Trophoblast cell (in vitro differentiated cells and primary cell): Measurements from ENCODE around the gene CRYBG1.

Source experiments
- DNase-seq, 2 donors: peaks; one replicate each; pipeline ENCODE4 v3.0.0-alpha.2; 2016
- H2AFZ ChIP-seq: 2 replicates; pipeline ENCODE4 v1.6.1; 2013; ENCODE audit warnings: low read length, moderate library complexity, mild to moderate bottlenecking; ENCODE audit not compliant: insufficient read depth, poor library complexity
- H2AK5ac ChIP-seq: 2 replicates; pipeline ENCODE4 v1.6.1; 2013; ENCODE audit warnings: mild to moderate bottlenecking, low read length
- H2BK120ac ChIP-seq: 2 replicates; pipeline ENCODE4 v1.6.1; 2013; ENCODE audit warnings: low read length, mild to moderate bottlenecking, moderate library complexity; ENCODE audit not compliant: insufficient read depth, poor library complexity
- H2BK12ac ChIP-seq: 2 replicates; pipeline ENCODE4 v1.6.1; 2013; ENCODE audit warnings: mild to moderate bottlenecking, low read length, moderate library complexity
- H2BK5ac ChIP-seq: 2 replicates; pipeline ENCODE4 v1.6.1; 2013; ENCODE audit warnings: low read length, low read depth, moderate library complexity, mild to moderate bottlenecking; ENCODE audit not compliant: poor library complexity
- H3K14ac ChIP-seq: 2 replicates; pipeline ENCODE4 v1.6.1; 2013; ENCODE audit warnings: mild to moderate bottlenecking, low read length
- H3K18ac ChIP-seq: 2 replicates; pipeline ENCODE4 v1.6.1; 2013; ENCODE audit warnings: mild to moderate bottlenecking, low read length
- H3K23ac ChIP-seq: 2 replicates; pipeline ENCODE4 v1.6.1; 2013; ENCODE audit warnings: low read length
- H3K27ac ChIP-seq: 2 replicates; pipeline ENCODE4 v1.5.1; 2013; ENCODE audit warnings: low read depth, mild to moderate bottlenecking, inconsistent platforms, low read length, moderate library complexity
- H3K27me3 ChIP-seq: 2 replicates; pipeline ENCODE4 v1.6.1; 2013; ENCODE audit warnings: inconsistent platforms, mild to moderate bottlenecking, low read length, moderate library complexity; ENCODE audit not compliant: insufficient read depth
- H3K36me3 ChIP-seq, 2 experiments: 1 replicate in 1 of 2; 2 replicates in 1 of 2; pipeline ENCODE4 v1.6.1; 2013; ENCODE audit warnings: low read length in 2 of 2, mild to moderate bottlenecking in 2 of 2, moderate library complexity in 1 of 2; ENCODE audit not compliant: insufficient read depth in 2 of 2, control insufficient read depth in 1 of 2
- H3K4ac ChIP-seq: 2 replicates; pipeline ENCODE4 v1.6.1; 2013; ENCODE audit warnings: low read depth, mild to moderate bottlenecking, low read length, moderate library complexity
- H3K4me1 ChIP-seq, 2 experiments: 1 replicate in 1 of 2; 2 replicates in 1 of 2; pipeline ENCODE4 v1.6.1; 2013; ENCODE audit warnings: low read length in 2 of 2, mild to moderate bottlenecking in 2 of 2, moderate library complexity in 1 of 2; ENCODE audit not compliant: insufficient read depth in 2 of 2, control insufficient read depth in 1 of 2
- H3K4me2 ChIP-seq: 2 replicates; pipeline ENCODE4 v1.6.1; 2013; ENCODE audit warnings: inconsistent platforms, mild to moderate bottlenecking, low read length, moderate library complexity
- H3K4me3 ChIP-seq: 2 replicates; pipeline ENCODE4 v1.5.1; 2013; ENCODE audit warnings: mild to moderate bottlenecking, low read depth, low read length, inconsistent platforms
- H3K79me1 ChIP-seq: one replicate; pipeline ENCODE4 v1.6.1; 2013; ENCODE audit warnings: low read length
- H3K79me2 ChIP-seq: 2 replicates; pipeline ENCODE4 v1.6.1; 2013; ENCODE audit warnings: low read length, mild to moderate bottlenecking; ENCODE audit not compliant: control insufficient read depth, insufficient read depth, poor library complexity
- H3K9ac ChIP-seq: 2 replicates; pipeline ENCODE4 v1.6.1; 2013; ENCODE audit warnings: mild to moderate bottlenecking, low read length
- H3K9me3 ChIP-seq: 2 replicates; pipeline ENCODE4 v1.6.1; 2013; ENCODE audit warnings: low read depth, mild to moderate bottlenecking, control low read depth, inconsistent platforms, low read length; ENCODE audit not compliant: insufficient read depth
- H4K12ac ChIP-seq: 2 replicates; pipeline ENCODE4 v1.6.1; 2013; ENCODE audit warnings: low read depth, mild to moderate bottlenecking, low read length, moderate library complexity
- H4K8ac ChIP-seq: 2 replicates; pipeline ENCODE4 v1.6.1; 2013; ENCODE audit warnings: low read depth, mild to moderate bottlenecking, low read length, moderate library complexity
- H4K91ac ChIP-seq: one replicate; pipeline ENCODE4 v1.6.1; 2013; ENCODE audit warnings: low read depth, mild to moderate bottlenecking, low read length, moderate library complexity
- WGBS: extraction: QIAGEN DNeasy Blood & Tissue Kit; methylation state at CpG from one replicate; pipeline ENCODE4 v1.1.7; 2013; ENCODE audit warnings: missing lambda C conversion rate; ENCODE audit not compliant: insufficient read length, insufficient coverage; ENCODE audit errors: extremely low coverage; 5-methylcytosine and 5-hydroxymethylcytosine counted together

The CRYBG1 gene

DNA sequence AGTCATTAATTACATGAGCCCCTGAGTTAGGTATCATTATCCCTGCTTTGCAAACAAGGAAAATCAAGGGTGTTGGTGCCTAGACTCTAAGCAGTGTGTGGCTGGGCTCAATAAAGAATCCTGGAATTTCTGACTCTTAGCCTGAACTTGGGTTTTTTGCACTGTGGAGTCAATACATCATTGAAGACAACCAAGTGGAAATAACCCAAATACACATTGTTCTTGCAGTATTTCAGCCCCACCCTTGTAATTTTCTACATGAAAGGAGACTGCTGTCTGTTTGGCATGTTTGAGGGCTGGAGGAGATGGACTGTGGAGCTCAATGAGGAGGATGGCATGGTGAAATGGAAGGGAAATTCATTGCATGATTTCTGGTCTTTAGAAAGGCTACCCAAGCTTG is 110.3 kb downstream of the CRYBG1 start:
- no peak overlapping the region for H3K9ac ChIP-seq
- H2AFZ ChIP-seq, result no peak overlapping the region
- H3K23ac ChIP-seq, result no peak overlapping the region
- no peaks in the 10 kb centered on the region for H3K79me1 ChIP-seq
- no peak for DNase-seq
- no peak overlapping the region for H3K27ac ChIP-seq
- H3K14ac ChIP-seq, result no peak overlapping the region
- no peaks in the 10 kb centered on the region for H3K4me1 ChIP-seq
- H2AK5ac ChIP-seq, result no peak overlapping the region
- no peak overlapping the region for H4K91ac ChIP-seq
- H2BK120ac ChIP-seq, result no peak overlapping the region
- H3K4me2 ChIP-seq, result no peak overlapping the region
- no peak overlapping the region for H3K4ac ChIP-seq
- H3K36me3 ChIP-seq, result no peaks in the 10 kb centered on the region
- H3K79me2 ChIP-seq, result no peaks in the 10 kb centered on the region
- no peak overlapping the region for H4K8ac ChIP-seq
- H3K9me3 ChIP-seq, result no peaks in the 10 kb centered on the region
- H2BK12ac ChIP-seq, result no peak overlapping the region
- no peak overlapping the region for H2BK5ac ChIP-seq
- no peaks in the 10 kb centered on the region for H3K27me3 ChIP-seq
- H3K18ac ChIP-seq, result no peak overlapping the region
- no peak overlapping the region for H3K4me3 ChIP-seq
- H4K12ac ChIP-seq, result no peak overlapping the region

DNA sequence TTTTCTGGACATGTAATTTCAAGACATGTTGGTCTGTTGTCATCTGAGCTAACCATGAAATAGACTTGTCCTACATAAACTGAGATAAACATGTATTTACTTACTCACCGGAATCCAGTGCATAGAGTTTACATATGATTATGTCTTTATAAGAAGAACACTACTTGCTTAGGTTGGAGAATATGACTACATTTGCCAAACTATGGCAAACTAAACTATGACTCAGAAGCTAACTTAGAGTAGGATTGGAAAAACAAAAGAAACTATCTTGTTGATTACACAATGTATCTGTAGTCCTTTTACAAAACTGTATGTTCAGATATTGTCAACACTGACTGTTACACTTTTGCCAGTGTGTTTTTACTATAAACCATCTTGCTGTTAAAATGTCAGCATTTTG is 113.3 kb downstream of the CRYBG1 start:
- Histone ChIP-seq H3K4me1 (no peaks in the 10 kb centered on the region), H4K12ac (no peak overlapping the region), H3K27ac (no peak overlapping the region), H2AK5ac (no peak overlapping the region), H4K8ac (no peak overlapping the region), H2BK5ac (no peak overlapping the region), H2BK120ac (no peak overlapping the region), H3K27me3 (no peaks in the 10 kb centered on the region), H3K4me3 (no peak overlapping the region), H3K79me2 (no peaks in the 10 kb centered on the region), H2BK12ac (no peak overlapping the region), H3K18ac (no peak overlapping the region), H3K14ac (no peak overlapping the region), H2AFZ (no peak overlapping the region), H3K4ac (no peak overlapping the region), H3K23ac (no peak overlapping the region), H3K79me1 (no peaks in the 10 kb centered on the region), H3K9me3 (no peaks in the 10 kb centered on the region), H4K91ac (no peak overlapping the region), H3K36me3 (no peaks in the 10 kb centered on the region), H3K4me2 (no peak overlapping the region), H3K9ac (no peak overlapping the region)
- WGBS, result no CpG with 5 or more reads among the region's 1 CpG
- DNase-seq, result no peak

DNA sequence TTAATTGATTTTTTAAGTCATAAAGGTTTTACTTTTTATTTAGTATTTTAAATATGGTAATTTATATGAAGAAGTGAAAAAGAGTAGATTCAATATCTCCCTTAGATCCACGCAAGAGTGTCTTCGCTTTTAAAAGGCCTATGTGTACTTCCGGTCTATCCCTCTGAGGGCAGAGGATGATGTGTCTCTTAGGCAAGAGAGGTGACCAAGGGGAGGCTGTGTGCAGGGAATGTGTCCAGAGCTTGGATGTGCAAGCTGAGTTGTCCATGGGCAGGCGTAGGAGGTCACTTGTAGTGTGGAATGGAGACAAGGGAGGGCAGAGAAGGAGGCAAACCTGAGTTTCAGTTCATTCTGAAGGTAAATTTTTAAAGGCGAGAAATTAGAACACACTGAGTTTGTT is 113.9 kb downstream of the CRYBG1 start:
- Histone ChIP-seq H3K23ac (no peak overlapping the region), H3K4ac (no peak overlapping the region), H3K4me1 (no peaks in the 10 kb centered on the region), H2AFZ (no peak overlapping the region), H3K27me3 (no peaks in the 10 kb centered on the region), H3K14ac (no peak overlapping the region), H2BK5ac (no peak overlapping the region), H3K4me2 (no peak overlapping the region), H2AK5ac (no peak overlapping the region), H3K27ac (no peak overlapping the region), H4K91ac (no peak overlapping the region), H2BK12ac (no peak overlapping the region), H4K12ac (no peak overlapping the region), H3K18ac (no peak overlapping the region), H3K79me2 (no peaks in the 10 kb centered on the region), H3K36me3 (no peaks in the 10 kb centered on the region), H2BK120ac (no peak overlapping the region), H3K4me3 (no peak overlapping the region), H3K9me3 (no peaks in the 10 kb centered on the region), H4K8ac (no peak overlapping the region), H3K9ac (no peak overlapping the region), H3K79me1 (no peaks in the 10 kb centered on the region)
- DNase-seq, result no peak
- WGBS, result no CpG with 5 or more reads among the region's 5 CpGs

DNA sequence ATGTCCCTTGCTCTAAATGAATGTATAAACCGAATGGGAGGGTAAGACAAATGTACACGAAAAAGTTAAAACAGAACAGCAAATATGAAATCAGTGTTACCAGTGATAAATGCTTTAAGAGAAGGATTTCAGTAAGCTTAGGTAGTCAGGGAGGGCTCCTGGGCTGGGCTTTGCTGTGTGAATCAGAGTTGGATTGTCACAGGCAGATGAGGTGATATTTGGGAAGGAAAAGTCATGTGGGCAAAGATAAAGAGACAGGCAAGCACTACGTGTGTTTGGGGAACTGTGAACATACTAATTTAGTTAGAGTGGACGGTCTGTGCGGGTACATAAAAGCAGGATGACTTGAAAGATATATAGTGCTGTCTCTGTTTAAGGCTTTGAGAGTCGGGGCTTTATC is 114.8 kb downstream of the CRYBG1 start:
- H3K9ac ChIP-seq, result no peak overlapping the region
- no peak overlapping the region for H2AK5ac ChIP-seq
- no peaks in the 10 kb centered on the region for H3K27me3 ChIP-seq
- no peak overlapping the region for H4K8ac ChIP-seq
- H3K14ac ChIP-seq, result no peak overlapping the region
- H3K9me3 ChIP-seq, result no peaks in the 10 kb centered on the region
- H3K4me1 ChIP-seq, result no peaks in the 10 kb centered on the region
- no CpG with 5 or more reads among the region's 6 CpGs for WGBS
- no peak overlapping the region for H2BK5ac ChIP-seq
- H3K4me2 ChIP-seq, result no peak overlapping the region
- no peaks in the 10 kb centered on the region for H3K79me1 ChIP-seq
- H3K18ac ChIP-seq, result no peak overlapping the region
- no peaks in the 10 kb centered on the region for H3K79me2 ChIP-seq
- H3K36me3 ChIP-seq, result no peaks in the 10 kb centered on the region
- no peak overlapping the region for H2AFZ ChIP-seq
- H4K91ac ChIP-seq, result no peak overlapping the region
- no peak overlapping the region for H3K4ac ChIP-seq
- no peak overlapping the region for H3K23ac ChIP-seq
- no peak overlapping the region for H2BK120ac ChIP-seq
- no peak overlapping the region for H3K4me3 ChIP-seq
- no peak for DNase-seq
- H4K12ac ChIP-seq, result no peak overlapping the region
- no peak overlapping the region for H3K27ac ChIP-seq
- H2BK12ac ChIP-seq, result no peak overlapping the region
